ENCODE measurements around the gene DNAH1.

DNAH1 gene

GRCh38 chr3:52436500-52437149 is 120.5 kb downstream of the DNAH1 start:
- Histone ChIP-seq H3K9me2 (replicated peaks; ENCODE audit: insufficient read depth, low read length) (no peaks in the 10 kb centered on the region), H3K9ac (ENCODE audit: low read length) (no peak overlapping the region), H3F3A (ENCODE audit: insufficient read depth) (no peaks in the 10 kb centered on the region), H3K79me2 (ENCODE audit: insufficient read depth, low read length) (no peaks in the 10 kb centered on the region), H3K27me3 (ENCODE audit: low read length) (no peaks in the 10 kb centered on the region), H3K4me2 (ENCODE audit: low read depth, low read length, poor library complexity, severe bottlenecking) (no peak overlapping the region), H2AFZ (ENCODE audit: low read depth, low read length, severe bottlenecking) (no peak overlapping the region), H3K36me3 (ENCODE audit: low read length) (no peaks in the 10 kb centered on the region), H3K27ac (ENCODE audit: low read depth, low read length) (no peak overlapping the region), H3K4me3 (ENCODE audit: insufficient read depth, low read length, poor library complexity, severe bottlenecking) (no peak overlapping the region), H3K9me3 (ENCODE audit: insufficient read depth, low read length) (no peaks in the 10 kb centered on the region), H4K20me1 (ENCODE audit: low read depth, low read length) (no peaks in the 10 kb centered on the region)
- TF ChIP-seq EZH2phosphoT487 (conservative IDR thresholded peaks at IDR 0.05; ENCODE audit: low read length) (no peak), CTCF (IDR thresholded peaks at IDR 0.05; ENCODE audit: insufficient read depth, low read length, poor library complexity, severe bottlenecking) (no peak)

- H3K27me3 ChIP-seq (ENCODE audit: low read length): no peaks in the 10 kb centered on the region
- no peak overlapping the region for H3K9ac ChIP-seq (ENCODE audit: low read length)
- no peaks in the 10 kb centered on the region for H4K20me1 ChIP-seq (ENCODE audit: low read depth, low read length)
- no peaks in the 10 kb centered on the region for H3K9me3 ChIP-seq (ENCODE audit: insufficient read depth, low read length)
- no peaks in the 10 kb centered on the region for H3K79me2 ChIP-seq (ENCODE audit: insufficient read depth, low read length)
- H3K4me3 ChIP-seq (ENCODE audit: insufficient read depth, low read length, poor library complexity, severe bottlenecking): no peak overlapping the region
- H3F3A ChIP-seq (ENCODE audit: insufficient read depth): no peaks in the 10 kb centered on the region
- H3K27ac ChIP-seq (ENCODE audit: low read depth, low read length): no peak overlapping the region
- H3K9me2 ChIP-seq (replicated peaks; ENCODE audit: insufficient read depth, low read length): no peaks in the 10 kb centered on the region
- TF ChIP-seq CTCF (IDR thresholded peaks at IDR 0.05; ENCODE audit: insufficient read depth, low read length, poor library complexity, severe bottlenecking) (no peak), EZH2phosphoT487 (conservative IDR thresholded peaks at IDR 0.05; ENCODE audit: low read length) (no peak)
- no peak overlapping the region for H3K4me2 ChIP-seq (ENCODE audit: low read depth, low read length, poor library complexity, severe bottlenecking)
- H3K36me3 ChIP-seq (ENCODE audit: low read length): no peaks in the 10 kb centered on the region
- no peak overlapping the region for H2AFZ ChIP-seq (ENCODE audit: low read depth, low read length, severe bottlenecking)
Observed at GRCh38 chr3:52437326-52438103, 121.4 kb downstream of the DNAH1 start.

- Histone ChIP-seq H3K4me2 (ENCODE audit: low read depth, low read length, poor library complexity, severe bottlenecking) (no peak overlapping the region), H3K4me3 (ENCODE audit: insufficient read depth, low read length, poor library complexity, severe bottlenecking) (no peak overlapping the region), H2AFZ (ENCODE audit: low read depth, low read length, severe bottlenecking) (no peak overlapping the region)
Observed at GRCh38 chr3:52438104-52438376, 121.9 kb downstream of the DNAH1 start.

More at GRCh38 chr3:52438104-52438376, 121.9 kb downstream of the DNAH1 start:
- no peaks in the 10 kb centered on the region for H3K36me3 ChIP-seq (ENCODE audit: low read length)
- no peaks in the 10 kb centered on the region for H3K9me3 ChIP-seq (ENCODE audit: insufficient read depth, low read length)
- TF ChIP-seq CTCF (IDR thresholded peaks at IDR 0.05; ENCODE audit: insufficient read depth, low read length, poor library complexity, severe bottlenecking) (no peak), EZH2phosphoT487 (conservative IDR thresholded peaks at IDR 0.05; ENCODE audit: low read length) (no peak)
- no peaks in the 10 kb centered on the region for H4K20me1 ChIP-seq (ENCODE audit: low read depth, low read length)
- H3K27me3 ChIP-seq (ENCODE audit: low read length): no peaks in the 10 kb centered on the region
- no peak overlapping the region for H3K27ac ChIP-seq (ENCODE audit: low read depth, low read length)
- H3K9me2 ChIP-seq (replicated peaks; ENCODE audit: insufficient read depth, low read length): no peaks in the 10 kb centered on the region
- H3F3A ChIP-seq (ENCODE audit: insufficient read depth): no peaks in the 10 kb centered on the region
- no peaks in the 10 kb centered on the region for H3K79me2 ChIP-seq (ENCODE audit: insufficient read depth, low read length)
- no peak overlapping the region for H3K9ac ChIP-seq (ENCODE audit: low read length)

All from SU-DHL-6 (cell line).